ENCODE data around the gene TSPAN9. TPM values are rescaled to one million over a fixed set of nuclear protein-coding genes. Genes with fewer than 3 reads are reported as not detected.

TSPAN9 gene
- total and polyA plus RNA-seq, 2 of the 4 experiments (the other 2 are of a cell fraction): 17.7 to 39.1 TPM

DNA sequence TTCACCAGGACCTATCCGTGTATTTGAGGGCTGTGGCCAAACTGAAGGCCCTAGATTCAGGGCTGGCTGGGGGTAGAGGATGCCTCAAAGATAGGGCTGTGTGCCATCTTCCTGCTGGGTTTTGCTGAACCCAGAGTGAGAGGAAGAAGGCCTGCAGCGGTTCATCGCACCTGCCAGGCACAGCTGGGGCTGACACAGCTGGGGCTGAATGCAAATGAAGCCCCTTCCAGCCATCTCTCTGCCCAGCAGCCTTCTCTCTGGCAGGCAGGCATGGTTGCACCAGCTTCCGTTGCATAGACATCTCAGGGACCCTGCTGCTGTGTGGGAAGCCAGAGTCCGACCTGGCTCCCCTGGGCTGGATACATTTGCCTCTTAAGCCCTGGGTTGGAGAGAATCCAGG, 152.4 kb downstream of the TSPAN9 start:
- in situ Hi-C loops (cut with MboI; ENCODE audit: low sequenced_read_pairs) (no loop called here), intact Hi-C loops (cut with micrococcal nuclease) (no loop called here)
- peaks cover 20% of the 10 kb centered on the region for H3K4me1 ChIP-seq (ENCODE audit: control insufficient read depth, insufficient read depth, low read length)

More for the DNA sequence above, 152.4 kb downstream of the TSPAN9 start:
- Histone ChIP-seq H3K4ac (ENCODE audit: low read depth, low read length) (no peak overlapping the region), H3K56ac (ENCODE audit: extremely low read depth, insufficient read depth, low read length) (no peak overlapping the region), H4K91ac (ENCODE audit: insufficient read depth, low read depth, low read length) (no peak overlapping the region), H4K20me1 (ENCODE audit: insufficient read depth, low read length) (peaks cover 3% of the 10 kb centered on the region; the same call in 1 of the 2 replicates), H3K9me1 (ENCODE audit: insufficient read depth, low read length) (0 out of 2 replicates have a peak, but pooled peaks cover 6% of the 10 kb centered on the region), H2BK15ac (ENCODE audit: low read depth, low read length) (no peak overlapping the region), H2AK9ac (replicated peaks; ENCODE audit: low read depth, low read length, poor library complexity) (no peak overlapping the region), H4K5ac (ENCODE audit: low read depth, low read length) (no peak overlapping the region), H3K18ac (ENCODE audit: low read depth, low read length) (no peak overlapping the region), H3K4me3 (ENCODE audit: insufficient read depth, low read depth, low read length) (no peak overlapping the region), H2BK120ac (ENCODE audit: low read depth, low read length) (no peak overlapping the region), H3K9ac (ENCODE audit: low read depth, low read length) (no peak overlapping the region), H3K79me1 (ENCODE audit: low read depth in 1 of 2, low read length in 2 of 2) (peaks cover 0 to 5% of the 10 kb centered on the region in 2 experiments; a peak in 2 of 4 replicates), H3K27me3 (ENCODE audit: control insufficient read depth, insufficient read depth, low read length) (no peaks in the 10 kb centered on the region), H3K14ac (replicated peaks; ENCODE audit: low read depth, low read length) (no peak overlapping the region), H3K4me2 (ENCODE audit: low read depth, low read length) (no peak overlapping the region), H2BK5ac (ENCODE audit: low read depth, low read length, poor library complexity, severe bottlenecking) (no peak overlapping the region), H3K9me3 (ENCODE audit: control insufficient read depth, insufficient read depth, low read length) (peaks cover 4% of the 10 kb centered on the region), H3K27ac (ENCODE audit: insufficient read depth, low read length) (no peak overlapping the region), H4K8ac (ENCODE audit: low read depth in 2 of 2, low read length in 2 of 2) (no peak overlapping the region), H3K23ac (ENCODE audit: low read depth, low read length) (no peak overlapping the region), H2BK20ac (ENCODE audit: low read depth, low read length) (no peak overlapping the region), H2AK5ac (ENCODE audit: low read depth, low read length) (no peak overlapping the region), H3K36me3 (ENCODE audit: control insufficient read depth, insufficient read depth, low read length) (no peaks in the 10 kb centered on the region), H2AFZ (replicated peaks; ENCODE audit: low read length, poor library complexity) (no peak overlapping the region)
- ATAC-seq (ENCODE audit: low read depth) (no peak), DNase-seq (no peak)
- dilution Hi-C loops (cut with HindIII; ENCODE audit: low sequenced_read_pairs, unreplicated experiment): no loop called here
- WGBS, 2 experiments (ENCODE audit: extremely low coverage in 2 of 2, insufficient read length in 1 of 2): 100% methylated on average over 2 of the region's 5 CpGs; no CpG with 5 or more reads in 1 of the 2 experiments
- TF ChIP-seq MXI1 (IDR thresholded peaks at IDR 0.05; ENCODE audit: borderline replicate concordance, low read depth, low read length) (no peak), MAZ (IDR thresholded peaks at IDR 0.05; ENCODE audit: borderline replicate concordance, low read depth, low read length) (no peak), RAD21 (IDR thresholded peaks at IDR 0.05; ENCODE audit: low read length) (no peak)
- BruUV-seq (replicated peaks): no TSS peak
- POLR2A ChIA-PET (ENCODE audit: unreplicated experiment): no interaction called here
- CTCF ChIA-PET: no interaction called here
